Stimulated activated CD8-positive, alpha-beta memory T cell treated with anti-CD3 and anti-CD28 coated beads, Interleukin-7, amount 100 ng/mL, for 24 hours (primary cell): ENCODE measurements around the gene MAP3K7.

ENCODE experiments used
- DNase-seq: peaks from one replicate; pipeline ENCODE4 v3.0.0-alpha.2; 2020; ENCODE audit warnings: low read depth

Gene MAP3K7

GRCh38 chr6:90483956-90484355 lies 102.9 kb downstream of the MAP3K7 start:
- DNase-seq, result no peak

DNA sequence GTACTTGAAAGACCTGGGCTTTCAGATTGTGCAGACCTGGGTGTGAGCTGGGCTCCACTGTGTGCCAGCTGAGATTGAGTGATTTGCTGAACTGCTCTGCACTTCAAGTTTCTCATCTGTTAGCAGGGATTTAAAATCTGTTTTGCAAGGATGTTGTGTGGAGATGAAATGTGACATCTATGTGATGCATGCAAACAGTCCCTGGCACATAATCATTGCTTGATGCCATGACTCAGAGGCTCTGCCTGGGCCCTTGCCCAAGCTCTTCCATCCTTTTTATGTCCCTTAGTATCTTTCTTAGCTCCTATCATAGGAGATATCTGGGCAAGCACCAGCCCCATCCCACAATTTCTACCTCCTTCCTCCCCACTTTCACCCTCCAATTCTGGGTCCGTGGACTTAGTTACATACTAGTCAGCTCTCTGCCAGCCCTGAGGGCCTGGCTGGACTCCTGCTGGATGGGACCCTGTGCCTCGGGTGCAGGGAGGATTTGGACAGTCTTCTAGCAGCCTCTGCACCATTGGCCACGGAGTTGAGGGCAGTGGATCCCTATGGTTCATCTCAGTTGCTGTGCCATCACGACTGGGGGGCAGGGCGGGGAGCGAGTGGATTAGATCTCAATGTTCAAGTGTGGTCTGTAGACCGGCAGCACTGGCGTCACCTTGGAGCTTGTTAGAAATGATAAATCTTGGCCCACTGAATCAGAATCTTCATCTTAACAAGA lies 103.6 kb downstream of the MAP3K7 start:
- DNase-seq, result no peak

DNA sequence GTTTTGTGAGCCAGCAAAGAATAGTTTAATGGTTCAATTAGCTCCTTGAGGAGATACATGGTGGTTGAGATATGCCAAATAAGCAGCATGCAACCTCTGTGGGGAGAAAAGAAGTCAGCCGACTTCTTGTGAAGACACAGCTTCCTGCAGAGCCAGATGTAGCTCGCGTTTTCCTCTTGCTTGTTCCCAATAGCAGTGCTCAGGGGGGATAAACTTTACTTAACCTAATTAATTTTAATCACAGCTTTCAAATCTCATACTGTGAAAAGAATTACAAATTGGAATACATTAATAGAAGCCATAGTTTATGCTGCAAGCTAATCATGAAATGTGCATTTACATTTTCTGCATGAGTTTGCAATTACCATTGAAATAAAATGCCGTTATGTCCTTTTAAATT lies 106.2 kb downstream of the MAP3K7 start:
- DNase-seq, result no peak

- no peak for DNase-seq
Measured at GRCh38 chr6:90479603-90479926, 107.3 kb downstream of the MAP3K7 start.

DNA sequence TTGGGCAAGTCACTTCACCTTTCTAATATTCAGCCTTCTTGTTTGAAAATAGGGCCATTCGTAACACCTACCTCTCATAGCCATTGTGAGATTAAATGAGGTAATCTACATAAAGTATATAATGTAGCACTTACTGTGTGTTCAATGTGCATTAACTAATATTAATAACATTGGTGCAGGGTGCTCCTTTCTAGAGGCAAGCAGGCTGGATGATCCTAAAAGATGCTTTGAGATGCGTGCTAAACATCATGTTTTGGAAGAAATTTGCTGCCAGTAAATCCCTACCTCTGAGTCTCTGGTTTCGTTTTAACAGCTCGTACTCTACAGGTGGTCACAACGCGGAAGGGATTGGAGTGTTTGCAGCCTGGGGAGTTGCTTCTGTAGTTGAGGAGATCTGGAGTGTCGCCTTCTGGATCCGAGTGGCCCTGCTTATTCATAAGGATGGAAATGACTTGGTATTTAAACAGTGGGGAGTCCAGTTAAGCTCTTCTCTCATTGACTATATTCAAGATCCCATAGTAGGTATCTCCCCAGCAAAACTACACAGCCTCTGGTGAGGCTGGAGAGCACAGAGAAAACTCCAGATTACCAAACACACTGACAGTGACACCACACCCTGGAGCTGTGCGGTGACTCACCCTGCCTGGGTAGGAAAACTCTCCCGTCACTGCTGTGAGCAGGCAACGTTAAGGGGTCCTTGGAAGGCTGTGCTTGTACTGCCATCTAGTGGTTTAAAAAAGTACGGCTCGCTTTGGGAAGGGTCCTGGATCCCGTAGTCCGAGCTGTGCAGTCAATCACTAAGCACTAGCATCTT lies 107.9 kb downstream of the MAP3K7 start:
- no peak for DNase-seq

- DNase-seq, result no peak
Measured at GRCh38 chr6:90478278-90478677, 108.6 kb downstream of the MAP3K7 start.

DNA sequence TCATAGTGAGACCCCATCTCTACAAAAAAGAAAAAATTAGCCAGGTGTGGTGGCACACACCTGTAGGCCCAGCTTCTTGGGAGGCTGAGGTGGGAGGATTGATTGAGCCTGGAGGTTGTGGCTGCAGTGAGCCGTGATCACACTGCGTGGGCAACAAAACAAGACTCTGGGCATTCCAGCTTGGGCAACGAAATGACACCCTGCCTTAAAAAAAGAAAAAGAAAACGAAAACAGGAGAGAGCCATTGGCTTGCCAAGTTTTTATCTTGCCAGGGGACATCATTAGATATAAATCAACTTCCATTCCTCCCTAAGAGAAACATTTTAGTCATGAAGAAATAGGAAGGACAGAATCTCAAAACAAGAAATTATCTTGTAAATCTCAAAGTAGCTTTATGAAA lies 109.5 kb downstream of the MAP3K7 start:
- DNase-seq, result no peak

DNA sequence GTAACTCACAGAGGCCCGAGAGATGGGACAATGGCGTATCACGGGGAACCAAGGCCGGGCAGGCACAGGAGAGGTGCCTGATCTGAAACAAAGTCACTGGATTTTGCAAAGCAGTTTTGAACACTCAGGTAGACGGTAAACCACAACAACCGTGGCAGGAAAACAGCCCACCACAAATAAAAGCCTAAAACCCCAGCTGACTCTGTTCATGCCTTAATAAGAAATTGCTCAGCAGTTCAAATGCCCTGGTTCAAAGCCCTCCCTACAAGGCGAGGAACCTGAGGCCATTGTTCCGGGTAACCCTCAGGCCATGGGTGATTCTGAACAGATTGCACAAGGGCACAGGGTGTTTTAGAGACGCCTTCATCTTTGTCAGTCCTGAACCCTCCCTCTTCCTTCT lies 114.2 kb downstream of the MAP3K7 start:
- DNase-seq, result no peak

GRCh38 chr6:90471263-90471662 lies 115.6 kb downstream of the MAP3K7 start:
- DNase-seq, result no peak

DNA sequence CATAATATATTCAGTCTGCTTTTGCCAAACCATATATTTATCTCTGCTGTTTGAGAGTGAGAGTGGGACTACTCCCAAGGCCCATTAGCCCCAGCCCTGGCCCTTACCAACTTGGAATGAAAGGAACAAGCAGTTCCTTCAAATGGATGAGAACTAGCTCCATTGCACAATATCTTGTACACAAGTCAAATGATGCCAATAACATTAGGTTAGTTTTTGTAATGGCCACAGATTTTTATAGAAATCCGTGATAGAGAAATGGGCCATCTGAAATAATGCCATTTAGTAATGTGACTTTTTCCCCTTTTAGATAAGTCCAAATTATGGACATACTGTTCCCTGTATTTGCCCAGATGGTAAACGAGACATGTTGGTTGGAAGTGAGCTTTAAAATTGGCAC lies 117.0 kb downstream of the MAP3K7 start:
- DNase-seq, result no peak

DNA sequence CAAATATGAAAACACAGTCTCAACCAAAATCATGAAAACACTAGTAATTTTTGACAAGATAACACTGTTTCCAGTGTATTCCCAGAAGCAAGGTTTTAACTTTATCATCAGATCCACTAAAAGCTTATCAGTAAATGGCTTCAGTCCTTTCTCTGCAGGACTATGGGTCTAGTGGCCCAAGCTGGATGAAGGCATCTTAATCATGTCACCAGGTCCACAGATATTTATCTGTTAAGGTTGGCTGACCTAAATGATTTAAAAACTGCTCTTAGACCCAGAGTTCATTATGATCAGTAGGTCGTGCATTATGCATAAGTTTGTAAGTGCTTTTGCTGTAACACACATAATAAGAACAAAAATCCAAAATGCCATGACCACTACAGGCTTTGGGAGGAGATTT lies 118.0 kb downstream of the MAP3K7 start:
- no peak for DNase-seq

DNA sequence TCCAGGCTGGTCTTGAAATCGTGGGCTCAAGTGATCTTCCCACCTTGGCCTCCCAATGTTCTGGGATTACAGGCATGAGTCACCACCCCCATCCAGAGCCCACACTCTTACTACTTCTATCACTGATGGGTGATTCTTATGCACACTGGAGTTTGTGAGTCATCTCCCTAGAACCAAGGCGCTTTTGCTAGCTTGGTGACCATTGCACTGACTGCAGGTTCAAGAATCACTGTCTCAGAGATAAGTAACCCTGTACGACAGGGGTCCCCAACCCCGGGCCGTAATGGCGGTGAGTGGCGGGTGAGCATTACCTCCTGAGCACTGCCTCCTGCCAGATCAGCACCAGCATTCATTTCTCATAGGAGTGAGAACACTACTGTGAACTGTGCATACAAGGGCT lies 118.8 kb downstream of the MAP3K7 start:
- no peak for DNase-seq

GRCh38 chr6:90467546-90467945 lies 119.3 kb downstream of the MAP3K7 start:
- DNase-seq, result no peak

DNA sequence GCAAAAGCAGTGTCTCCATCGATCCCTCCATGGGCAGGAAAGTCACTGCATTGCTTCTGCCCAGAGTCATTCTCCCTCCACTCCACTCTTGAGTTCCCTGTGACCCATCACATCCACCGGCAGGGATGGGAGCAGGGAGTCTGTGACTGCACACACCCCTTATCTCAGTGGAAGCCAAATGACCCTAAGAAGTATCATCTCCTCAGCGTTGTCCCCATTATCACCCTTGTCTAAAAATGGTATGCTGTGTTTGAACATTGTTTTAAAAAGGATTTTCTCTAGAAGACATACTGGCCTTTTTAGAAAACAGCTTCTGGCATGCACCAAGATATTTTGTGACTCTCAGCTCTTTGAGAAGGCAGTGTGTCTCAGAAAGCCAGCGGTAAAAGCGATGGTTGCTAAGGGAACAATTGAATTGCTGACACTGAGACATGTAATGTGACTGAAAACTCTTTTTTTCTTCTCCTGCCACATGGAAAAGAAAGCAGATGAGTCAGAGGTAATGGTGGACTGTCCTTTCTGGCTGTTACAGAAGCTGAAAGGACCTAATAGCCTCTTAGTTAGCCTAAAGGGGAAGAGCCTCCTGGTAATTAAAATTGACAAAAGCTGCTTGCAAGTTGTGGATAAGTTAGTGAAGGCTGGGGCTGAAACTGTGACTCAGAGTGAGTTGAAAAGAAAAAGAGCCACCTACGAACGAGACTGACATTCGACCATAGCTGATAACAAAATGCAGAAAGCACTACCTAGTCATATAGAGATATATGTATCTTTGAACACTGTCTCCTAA lies 120.5 kb downstream of the MAP3K7 start:
- no peak for DNase-seq

DNA sequence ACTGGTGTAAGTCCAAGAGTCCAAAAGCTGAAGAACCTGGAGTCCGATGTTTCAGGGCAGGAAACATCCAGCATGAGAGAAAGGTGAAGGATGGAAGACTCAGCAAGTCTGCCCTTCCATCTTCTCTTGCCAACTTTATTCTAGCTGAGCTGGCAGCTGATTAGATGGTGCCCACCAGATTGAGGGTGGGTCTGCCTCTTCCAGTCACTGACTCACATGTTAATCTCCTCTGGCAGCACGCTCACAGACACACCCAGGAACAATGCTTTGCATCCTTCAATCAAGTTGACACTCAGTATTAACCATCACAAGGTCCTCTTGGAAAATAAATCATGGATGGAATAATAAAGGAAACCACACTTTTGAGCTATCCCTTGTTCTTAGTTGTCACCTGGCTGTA lies 121.2 kb downstream of the MAP3K7 start:
- DNase-seq, result no peak

DNA sequence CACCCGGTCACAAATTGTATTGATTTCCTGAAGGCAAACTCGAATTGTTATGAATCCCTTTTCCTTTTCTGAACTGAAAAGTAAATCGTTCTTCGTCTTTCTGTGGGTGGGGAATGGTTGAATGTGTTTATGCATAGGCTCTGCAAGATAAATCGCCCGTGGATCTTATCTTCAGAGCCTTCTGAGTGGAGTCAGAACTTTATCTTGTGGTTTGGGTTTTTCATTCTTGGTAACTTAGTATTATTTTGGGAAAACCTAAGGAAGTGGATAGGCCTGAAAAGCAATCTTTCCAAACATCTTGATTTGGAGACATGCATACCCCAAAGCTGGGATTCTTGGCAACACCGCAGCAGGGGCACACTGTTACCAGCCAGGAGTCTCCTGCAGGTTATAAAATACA lies 122.4 kb downstream of the MAP3K7 start:
- no peak for DNase-seq

DNA sequence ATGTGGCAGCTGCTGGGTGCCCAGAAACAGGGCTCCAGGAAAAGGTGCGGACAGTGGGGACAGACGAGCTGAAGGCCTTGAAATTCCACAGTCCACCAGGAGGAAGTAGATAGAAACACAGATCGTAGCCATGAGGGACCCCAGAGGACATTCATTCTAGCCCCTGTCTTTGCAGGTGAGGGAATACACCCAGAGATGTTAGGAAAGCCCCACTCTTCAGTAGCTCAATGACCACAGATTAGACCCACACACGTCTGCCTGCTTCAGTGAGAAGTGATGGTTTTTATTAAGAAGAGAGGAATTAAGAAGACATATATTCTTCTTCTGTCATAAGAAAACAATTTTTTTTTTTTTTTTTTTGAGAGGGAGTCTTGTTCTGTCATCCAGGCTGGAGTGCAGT lies 123.0 kb downstream of the MAP3K7 start:
- no peak for DNase-seq
